ENCODE data around the gene MED12.

The MED12 gene

GRCh38 chrX:71131510-71131909, 13.1 kb downstream of the MED12 start (continued):
- TF ChIP-seq SALL2 (tag by site-specific recombination; IDR thresholded peaks at IDR 0.05; ENCODE audit: borderline replicate concordance) (no peak), ZNF843 (tag by site-specific recombination; IDR thresholded peaks at IDR 0.05) (no peak), KLF10 (tag by site-specific recombination; IDR thresholded peaks at IDR 0.05) (no peak), ZNF626 (tag by site-specific recombination; IDR thresholded peaks at IDR 0.05) (no peak), ZNF10 (tag by site-specific recombination; IDR thresholded peaks at IDR 0.05) (no peak), ZBTB49 (tag by site-specific recombination; IDR thresholded peaks at IDR 0.05; ENCODE audit: low read depth) (no peak)

- Histone ChIP-seq H3K4me3 (ENCODE audit: low read depth, low read length) (no peak overlapping the region), H3K4me1 (ENCODE audit: control insufficient read depth, insufficient read depth, low read length) (no peaks in the 10 kb centered on the region), H3K9me3 (ENCODE audit: control insufficient read depth, insufficient read depth, low read depth, low read length) (no peaks in the 10 kb centered on the region), H3K27ac (ENCODE audit: extremely low read depth, low read depth, low read length) (no peak overlapping the region), H3K36me3 (ENCODE audit: control insufficient read depth in 2 of 2, insufficient read depth in 1 of 2, low read length in 2 of 2) (peaks cover 11 to 65% of the 10 kb centered on the region in 2 experiments)
- ChIA-PET CTCF (no interaction called here), POLR2A (interaction anchor here (0.5 kb wide), 1 partner anchor 105 kb away, joined by 6 read pairs; no protein-coding TSS in a partner anchor)
- TF ChIP-seq ZNF624 (tag by site-specific recombination; IDR thresholded peaks at IDR 0.05) (no peak), ZNF202 (tag by site-specific recombination; IDR thresholded peaks at IDR 0.05; ENCODE audit: borderline replicate concordance) (no peak), GLI2 (tag by site-specific recombination; IDR thresholded peaks at IDR 0.05; ENCODE audit: borderline replicate concordance, low read depth) (no peak), ZNF621 (tag by site-specific recombination; IDR thresholded peaks at IDR 0.05) (no peak), BCL6B (tag by site-specific recombination; IDR thresholded peaks at IDR 0.05) (no peak), TRIM28 (IDR thresholded peaks at IDR 0.05; ENCODE audit: borderline replicate concordance, low read length) (no peak), YY1 (tag by site-specific recombination; IDR thresholded peaks at IDR 0.05) (no peak), ZNF449 (tag by site-specific recombination; IDR thresholded peaks at IDR 0.05) (no peak), ZNF792 (tag by site-specific recombination; IDR thresholded peaks at IDR 0.05) (no peak), ZNF558 (tag by site-specific recombination; IDR thresholded peaks at IDR 0.05) (no peak), ZBTB44 (tag by site-specific recombination; IDR thresholded peaks at IDR 0.05) (no peak), ZNF76 (tag by site-specific recombination; IDR thresholded peaks at IDR 0.05; ENCODE audit: borderline replicate concordance, low read depth) (no peak), ZNF169 (tag by site-specific recombination; IDR thresholded peaks at IDR 0.05) (no peak), SP2 (tag by site-specific recombination; IDR thresholded peaks at IDR 0.05) (no peak), ZNF501 (tag by site-specific recombination; IDR thresholded peaks at IDR 0.05) (no peak), PRDM4 (tag by site-specific recombination; IDR thresholded peaks at IDR 0.05) (no peak), ZBTB48 (tag by site-specific recombination; IDR thresholded peaks at IDR 0.05) (no peak), ZNF175 (tag by site-specific recombination; IDR thresholded peaks at IDR 0.05) (no peak), ZNF433 (tag by site-specific recombination; IDR thresholded peaks at IDR 0.05; ENCODE audit: low read depth) (no peak), ZNF280D (tag by site-specific recombination; IDR thresholded peaks at IDR 0.05) (no peak)
Measured at GRCh38 chrX:71140440-71140839, 22.0 kb downstream of the MED12 start.
